Naive thymus-derived CD4-positive, alpha-beta T cell (primary cell): ENCODE data around the gene EXOC1. TPM values are rescaled to one million over a fixed set of nuclear protein-coding genes. Genes with fewer than 3 reads are reported as not detected.

Source experiments
- ATAC-seq: fragments of 150-1000 bp; cut with Tn5 transposase; 2 replicates; pipeline ENCODE4 v1.10.0; 2021; ENCODE audit warnings: mild to moderate bottlenecking, moderate library complexity
- CTCF ChIA-PET: fragments of 350-600 bp; sonication (Branson Sonifier 250); formaldehyde crosslinking; loops from one replicate; lab custom pipeline; 2021; ENCODE audit warnings: antibody characterized with exemption; lab: Charles Lee
- POLR2A ChIA-PET: fragments of 350-600 bp; sonication (Branson Sonifier 250); formaldehyde crosslinking; loops from one replicate; lab custom pipeline; 2021; ENCODE audit warnings: antibody characterized with exemption, inconsistent platforms; lab: Charles Lee
- DNase-seq, 9 donors: peaks; one replicate each; pipeline versions ENCODE4 v3.0.0 to v3.0.0-alpha.2; 2020 to 2022; ENCODE audit warnings: mixed read lengths in 1 of 9
- H3K27ac ChIP-seq: one replicate; pipeline ENCODE4 v1.7.0; 2013; ENCODE audit warnings: mild to moderate bottlenecking, low read depth, low read length, moderate library complexity
- H3K27me3 ChIP-seq, 2 donors: one replicate each; pipeline ENCODE4 v1.7.0; 2013; ENCODE audit warnings: low read length in 2 of 2, mild to moderate bottlenecking in 2 of 2, moderate library complexity in 2 of 2; ENCODE audit not compliant: control insufficient read depth in 2 of 2, insufficient read depth in 2 of 2
- H3K36me3 ChIP-seq, 3 experiments: 1 replicate in 2 of 3; 2 replicates in 1 of 3; pipeline ENCODE4 v1.7.0; 2013; ENCODE audit warnings: low read length in 3 of 3, mild to moderate bottlenecking in 3 of 3, moderate library complexity in 1 of 3; ENCODE audit not compliant: insufficient read depth in 3 of 3, control insufficient read depth in 2 of 3
- H3K4me1 ChIP-seq, 2 donors: one replicate each; pipeline ENCODE4 v1.7.0; 2013; ENCODE audit warnings: low read length in 2 of 2, mild to moderate bottlenecking in 2 of 2, moderate library complexity in 1 of 2; ENCODE audit not compliant: control insufficient read depth in 2 of 2, insufficient read depth in 2 of 2
- H3K4me3 ChIP-seq: 2 replicates; pipeline ENCODE4 v1.7.0; 2013; ENCODE audit warnings: mild to moderate bottlenecking, low read length
- H3K9me3 ChIP-seq, 3 experiments: 1 replicate in 2 of 3; 2 replicates in 1 of 3; pipeline ENCODE4 v1.7.0; 2013; ENCODE audit warnings: low read length in 3 of 3; ENCODE audit not compliant: control insufficient read depth in 2 of 3
- H3K27ac Mint-ChIP-seq, 9 donors: one replicate each; pipeline ENCODE4 v1.8.0; 2020 to 2022; ENCODE audit warnings: mixed read lengths in 9 of 9, mild to moderate bottlenecking in 8 of 9, moderate library complexity in 5 of 9, inconsistent platforms in 2 of 9
- H3K27me3 Mint-ChIP-seq, 5 donors: one replicate each; pipeline ENCODE4 v1.8.0; 2021 to 2022; ENCODE audit warnings: mixed read lengths in 5 of 5, mild to moderate bottlenecking in 1 of 5
- H3K36me3 Mint-ChIP-seq, 5 donors: one replicate each; pipeline ENCODE4 v1.8.0; 2020 to 2022; ENCODE audit warnings: mixed read lengths in 5 of 5, mild to moderate bottlenecking in 3 of 5, inconsistent platforms in 1 of 5
- H3K4me1 Mint-ChIP-seq, 7 donors: one replicate each; pipeline ENCODE4 v1.8.0; 2020 to 2022; ENCODE audit warnings: mixed read lengths in 7 of 7, mild to moderate bottlenecking in 3 of 7, inconsistent platforms in 1 of 7
- H3K4me3 Mint-ChIP-seq, 10 donors: one replicate each; pipeline ENCODE4 v1.8.0; 2020 to 2022; ENCODE audit warnings: mild to moderate bottlenecking in 10 of 10, mixed read lengths in 10 of 10, moderate library complexity in 6 of 10, inconsistent platforms in 2 of 10
- H3K9me3 Mint-ChIP-seq, 11 donors: one replicate each; pipeline ENCODE4 v1.8.0; 2020 to 2022; ENCODE audit warnings: mixed read lengths in 11 of 11, mild to moderate bottlenecking in 4 of 11, inconsistent platforms in 1 of 11, moderate library complexity in 1 of 11
- intact Hi-C, 2 donors: fragments of 100-400 bp; cut with micrococcal nuclease; formaldehyde crosslinking; loops; one replicate each; pipeline ENCODE4 v1.15.1; 2023
- polyA plus RNA-seq, 2 donors: library from polyadenylated mRNA; unstranded; fragments of 300-500 nt; fragmentation: Illumina TruSeq; gene quantifications; one replicate each; pipeline ENCODE4 v1.2.3, GENCODE V29; 2021
- total RNA-seq, 6 experiments: library from RNA in 5 of 6; stranded (reverse) in 5 of 6; gene quantifications; 1 replicate in 5 of 6; 2 replicates in 1 of 6; pipeline ENCODE4 v1.2.3 and lab custom pipeline; 2021 to 2026

Gene EXOC1
- total and polyA plus RNA-seq, 7 experiments from 2014 or later, result 11.6 to 46.7 (median 26.5) TPM

DNA sequence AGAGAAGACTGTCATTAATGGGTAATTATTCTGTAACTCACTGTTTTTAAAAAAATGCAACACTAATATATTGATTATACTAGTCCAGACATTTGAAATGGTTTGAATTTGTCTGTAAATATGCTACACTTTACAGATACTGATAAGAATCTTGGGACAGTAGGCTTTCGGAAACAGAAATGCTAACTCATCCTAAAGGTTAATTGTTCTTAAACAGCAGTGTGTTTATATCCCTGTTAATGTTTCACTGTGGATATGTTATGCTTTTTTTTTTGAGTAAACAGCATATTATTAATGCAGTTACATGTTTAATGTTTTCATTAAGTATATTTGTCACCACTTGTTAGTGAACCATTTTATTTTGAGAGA, 31.4 kb downstream of the EXOC1 start:
- Mint-ChIP-seq H3K27me3 (no peaks in the 10 kb centered on the region), H3K9me3 (no peaks in the 10 kb centered on the region), H3K27ac (no peak overlapping the region), H3K4me1 (peaks cover 0 to 35% (median 11%) of the 10 kb centered on the region in 7 donors), H3K36me3 (peaks cover 15 to 30% (median 16%) of the 10 kb centered on the region in 5 donors), H3K4me3 (no peak overlapping the region)
- CTCF ChIA-PET, result interaction anchor here (0.7 kb wide), 1 partner anchor 332 kb away, joined by 6 read pairs; no protein-coding TSS in a partner anchor
- Histone ChIP-seq H3K4me1 (no peaks in the 10 kb centered on the region), H3K4me3 (no peak overlapping the region), H3K27ac (no peak overlapping the region), H3K9me3 (no peaks in the 10 kb centered on the region), H3K27me3 (no peaks in the 10 kb centered on the region), H3K36me3 (peaks cover 0 to 23% (median 0%) of the 10 kb centered on the region in 3 experiments)
- POLR2A ChIA-PET, result no interaction called here
- intact Hi-C loops, result loop anchor here in 1 of 2 donors (5.0 kb wide), 2 partner anchors 62 to 417 kb away; partner anchors contain the start of gene CEP135
- DNase-seq (no peak), ATAC-seq (no peak)

DNA sequence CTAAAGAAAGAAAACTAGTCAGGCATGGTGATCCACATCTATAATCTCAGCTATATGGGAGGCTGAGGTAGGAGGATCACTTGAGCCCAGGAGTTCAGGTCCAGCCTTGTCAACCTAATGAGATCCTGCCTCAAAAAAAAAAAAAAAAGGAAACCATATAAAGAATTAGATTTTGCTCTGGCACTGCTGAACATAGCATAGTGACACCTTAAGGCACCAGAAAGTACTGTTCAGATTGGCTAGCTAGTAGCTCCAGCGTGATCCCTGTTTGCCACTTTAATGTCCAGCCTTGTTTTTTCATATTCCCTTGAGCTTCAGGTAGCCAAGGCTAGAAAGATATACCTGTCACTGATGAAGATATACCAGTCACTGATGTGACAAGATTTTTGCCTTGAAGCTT, 34.1 kb downstream of the EXOC1 start:
- DNase-seq, result no peak
- Mint-ChIP-seq H3K36me3 (peaks cover 5 to 33% (median 14%) of the 10 kb centered on the region in 5 donors), H3K27me3 (no peaks in the 10 kb centered on the region), H3K9me3 (no peaks in the 10 kb centered on the region), H3K4me3 (no peak overlapping the region), H3K27ac (peak overlapping the region in 5 of 9 donors; percentile 47 to 83 (median 57)), H3K4me1 (peaks cover 6 to 52% (median 29%) of the 10 kb centered on the region in 7 donors)
- POLR2A ChIA-PET, result no interaction called here
- no peaks in the 10 kb centered on the region for H3K4me1 ChIP-seq
- CTCF ChIA-PET, result interaction anchor here (1.7 kb wide), 1 partner anchor 60 kb away, joined by 7 read pairs; the partner anchor contains the start of gene CEP135
- no peak for ATAC-seq
- no peak overlapping the region for H3K4me3 ChIP-seq
- no peaks in the 10 kb centered on the region for H3K9me3 ChIP-seq
- no peaks in the 10 kb centered on the region for H3K27me3 ChIP-seq
- no peak overlapping the region for H3K27ac ChIP-seq
- H3K36me3 ChIP-seq, result peaks cover 0 to 9% (median 0%) of the 10 kb centered on the region in 3 experiments
- intact Hi-C loops, result loop anchor here in 1 of 2 donors (2.0 to 5.0 kb wide), 3 partner anchors 13 to 415 kb away; partner anchors contain the start of gene CEP135

GRCh38 chr4:55892156-55892555, 38.7 kb downstream of the EXOC1 start:
- H3K27ac ChIP-seq, result no peak overlapping the region
- H3K4me1 ChIP-seq, result no peaks in the 10 kb centered on the region
- POLR2A ChIA-PET, result interaction anchor here (1.0 kb wide), 2 partner anchors 14 to 57 kb away, joined by 3 to 5 read pairs; partner anchors contain the start of gene CEP135
- peaks cover 5 to 28% (median 10%) of the 10 kb centered on the region in 3 experiments for H3K36me3 ChIP-seq
- Mint-ChIP-seq H3K4me3 (peak overlapping the region in 2 of 10 donors; percentile 14 to 33), H3K27ac (peak overlapping the region in 8 of 9 donors; percentile 23 to 87 (median 62)), H3K4me1 (peaks cover 6 to 46% (median 29%) of the 10 kb centered on the region in 7 donors), H3K9me3 (no peaks in the 10 kb centered on the region), H3K27me3 (no peaks in the 10 kb centered on the region), H3K36me3 (peaks cover 8 to 44% (median 16%) of the 10 kb centered on the region in 5 donors)
- CTCF ChIA-PET, result no interaction called here
- no peak overlapping the region for H3K4me3 ChIP-seq
- DNase-seq (no peak), ATAC-seq (no peak)
- no peaks in the 10 kb centered on the region for H3K27me3 ChIP-seq
- intact Hi-C loops, result loop anchor here (2.0 to 5.0 kb wide), 2 partner anchors 15 to 410 kb away; no protein-coding TSS in a partner anchor
- no peaks in the 10 kb centered on the region for H3K9me3 ChIP-seq

DNA sequence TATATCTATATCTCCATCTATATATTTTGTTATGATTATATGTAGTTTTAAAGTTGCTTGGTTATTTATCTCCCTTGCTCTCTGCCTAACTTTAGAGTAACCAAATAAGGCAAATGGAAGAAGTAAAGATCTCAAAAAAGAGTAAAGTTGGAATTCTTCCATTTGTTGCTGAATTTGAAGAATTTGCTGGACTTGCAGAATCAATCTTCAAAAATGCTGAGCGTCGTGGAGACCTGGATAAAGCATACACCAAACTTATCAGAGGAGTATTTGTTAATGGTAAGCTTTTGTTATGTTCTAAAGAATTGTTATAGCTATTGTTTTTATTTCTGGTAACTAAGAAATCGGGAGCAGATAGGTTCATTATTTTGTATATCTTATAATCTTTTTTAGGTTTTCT, 43.2 kb downstream of the EXOC1 start:
- ChIA-PET POLR2A (no interaction called here), CTCF (interaction anchor here (1.4 kb wide), 1 partner anchor 52 kb away, joined by 3 read pairs; the partner anchor contains the start of gene CEP135)
- intact Hi-C loops, result no loop called here
- H3K4me3 ChIP-seq, result no peak overlapping the region
- DNase-seq (no peak), ATAC-seq (no peak)
- no peaks in the 10 kb centered on the region for H3K4me1 ChIP-seq
- Mint-ChIP-seq H3K4me3 (no peak overlapping the region), H3K4me1 (peaks cover 2 to 16% (median 9%) of the 10 kb centered on the region in 7 donors), H3K36me3 (peaks cover 3 to 32% (median 16%) of the 10 kb centered on the region in 5 donors), H3K27me3 (no peaks in the 10 kb centered on the region), H3K9me3 (no peaks in the 10 kb centered on the region), H3K27ac (peak overlapping the region in 1 of 9 donors; percentile 27)
- no peaks in the 10 kb centered on the region for H3K27me3 ChIP-seq
- no peak overlapping the region for H3K27ac ChIP-seq
- H3K9me3 ChIP-seq, result no peaks in the 10 kb centered on the region
- peaks cover 5 to 30% (median 10%) of the 10 kb centered on the region in 3 experiments for H3K36me3 ChIP-seq

DNA sequence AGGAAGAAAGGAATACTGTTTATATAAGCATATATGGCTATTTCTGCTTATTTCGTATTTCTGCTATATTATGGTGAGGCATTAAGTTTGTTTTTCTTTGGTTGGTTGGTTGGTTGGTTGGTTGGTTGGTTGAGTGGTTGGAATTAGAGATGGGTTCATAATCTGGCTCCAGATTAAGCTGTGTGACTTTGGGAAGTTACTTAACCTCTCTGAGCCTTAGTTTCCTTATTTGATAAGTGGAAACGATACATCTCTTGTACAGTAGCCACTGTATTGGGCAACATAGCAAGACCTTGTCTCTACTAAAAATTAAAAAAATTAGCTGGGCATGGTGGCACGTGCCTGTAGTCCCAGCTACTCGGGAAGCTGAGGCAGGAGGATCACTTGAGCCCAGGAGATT, 49.2 kb downstream of the EXOC1 start:
- POLR2A ChIA-PET, result interaction anchor here (3.9 kb wide), 1 partner anchor 46 kb away, joined by 22 read pairs; the partner anchor contains the start of gene CEP135
- Histone ChIP-seq H3K27ac (no peak overlapping the region), H3K27me3 (no peaks in the 10 kb centered on the region), H3K36me3 (peaks cover 0 to 7% (median 0%) of the 10 kb centered on the region in 3 experiments), H3K4me3 (no peak overlapping the region), H3K9me3 (no peaks in the 10 kb centered on the region), H3K4me1 (no peaks in the 10 kb centered on the region)
- Mint-ChIP-seq H3K4me3 (no peak overlapping the region), H3K9me3 (no peaks in the 10 kb centered on the region), H3K4me1 (peaks cover 10 to 34% (median 24%) of the 10 kb centered on the region in 7 donors), H3K27me3 (no peaks in the 10 kb centered on the region), H3K36me3 (peaks cover 3 to 36% (median 31%) of the 10 kb centered on the region in 5 donors), H3K27ac (peak overlapping the region in 8 of 9 donors; percentile 23 to 85 (median 50))
- CTCF ChIA-PET, result no interaction called here
- DNase-seq (no peak), ATAC-seq (no peak)
- intact Hi-C loops, result loop anchor here in 1 of 2 donors (5.0 kb wide), 1 partner anchor 400 kb away; no protein-coding TSS in a partner anchor

DNA sequence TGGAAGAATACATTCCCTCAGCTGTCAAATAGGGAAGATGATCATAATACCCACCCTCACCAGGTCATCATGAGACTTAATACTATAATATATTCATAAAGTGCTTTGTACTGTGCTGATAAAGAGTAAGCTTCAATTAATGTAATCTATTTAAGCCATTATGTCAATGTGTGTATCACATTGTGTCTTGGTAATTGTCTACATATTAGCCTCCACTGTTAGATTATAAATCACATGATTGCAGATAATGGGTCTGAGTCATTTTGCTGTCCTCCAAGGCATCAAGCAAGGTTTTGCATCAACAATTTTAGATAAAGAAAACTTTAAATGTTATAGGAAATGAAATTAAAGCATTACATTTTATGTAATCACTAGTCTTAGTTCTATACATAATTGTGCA, 50.1 kb downstream of the EXOC1 start:
- H3K9me3 Mint-ChIP-seq, result no peaks in the 10 kb centered on the region
- H3K4me3 ChIP-seq, result no peak overlapping the region
- peaks cover 0 to 4% (median 0%) of the 10 kb centered on the region in 3 experiments for H3K36me3 ChIP-seq
- intact Hi-C loops, result loop anchor here in 1 of 2 donors (5.0 kb wide), 1 partner anchor 399 kb away; no protein-coding TSS in a partner anchor
- CTCF ChIA-PET, result no interaction called here
- POLR2A ChIA-PET, result interaction anchor here (3.9 kb wide), 1 partner anchor 45 kb away, joined by 22 read pairs; the partner anchor contains the start of gene CEP135
- peaks cover 3 to 36% (median 31%) of the 10 kb centered on the region in 5 donors for H3K36me3 Mint-ChIP-seq
- no peak for ATAC-seq
- H3K4me3 Mint-ChIP-seq, result no peak overlapping the region
- H3K4me1 Mint-ChIP-seq, result peaks cover 11 to 36% (median 25%) of the 10 kb centered on the region in 7 donors
- no peaks in the 10 kb centered on the region for H3K27me3 Mint-ChIP-seq
- no peaks in the 10 kb centered on the region for H3K9me3 ChIP-seq
- no peaks in the 10 kb centered on the region for H3K4me1 ChIP-seq
- DNase-seq, result no peak
- peak overlapping the region; percentile 1 for H3K27ac ChIP-seq
- H3K27me3 ChIP-seq, result no peaks in the 10 kb centered on the region
- peak overlapping the region in 6 of 9 donors; percentile 47 to 85 (median 66) for H3K27ac Mint-ChIP-seq
